Mammary epithelial cell (primary cell): Measurements from ENCODE around the gene POLR2C.

Source experiments
- EZH2 ChIP-seq: IDR thresholded peaks from 2 replicates; pipeline ENCODE4 v1.6.1; 2012; ENCODE audit warnings: low read length, inconsistent platforms, borderline replicate concordance
- TF ChIP-seq, protein P1 (sequence below), 2 donors: IDR thresholded peaks in 1 of 2; conservative IDR thresholded peaks in 1 of 2; 2 replicates each; pipeline ENCODE4 v1.5.1; 2011 to 2012; ENCODE audit warnings: inconsistent platforms in 2 of 2, low read length in 2 of 2, mild to moderate bottlenecking in 2 of 2, control low read depth in 1 of 2, low read depth in 1 of 2; ENCODE audit not compliant: insufficient read depth in 1 of 2; ENCODE audit errors: extremely low read depth in 1 of 2

DNA sequence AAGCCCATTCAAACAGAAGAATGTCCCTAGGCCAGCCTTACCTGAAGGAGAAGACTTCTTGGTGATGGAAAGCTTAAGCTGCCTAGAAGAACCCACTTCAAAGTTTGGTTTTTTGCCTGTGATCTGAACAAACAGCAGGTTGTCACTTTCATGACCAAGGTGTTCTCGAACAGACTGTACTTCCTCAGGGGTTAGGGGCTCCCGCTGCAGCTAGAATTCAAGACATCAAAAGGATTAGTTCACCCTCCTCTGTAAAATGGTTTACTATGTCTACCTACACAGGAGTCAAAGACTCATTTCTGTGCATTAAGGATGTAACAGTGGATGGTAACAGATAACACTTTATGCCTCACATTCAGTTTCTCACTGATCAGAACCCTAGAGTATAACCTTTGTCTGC is 28.5 kb upstream of the POLR2C start:
- TF ChIP-seq, protein P1, sequence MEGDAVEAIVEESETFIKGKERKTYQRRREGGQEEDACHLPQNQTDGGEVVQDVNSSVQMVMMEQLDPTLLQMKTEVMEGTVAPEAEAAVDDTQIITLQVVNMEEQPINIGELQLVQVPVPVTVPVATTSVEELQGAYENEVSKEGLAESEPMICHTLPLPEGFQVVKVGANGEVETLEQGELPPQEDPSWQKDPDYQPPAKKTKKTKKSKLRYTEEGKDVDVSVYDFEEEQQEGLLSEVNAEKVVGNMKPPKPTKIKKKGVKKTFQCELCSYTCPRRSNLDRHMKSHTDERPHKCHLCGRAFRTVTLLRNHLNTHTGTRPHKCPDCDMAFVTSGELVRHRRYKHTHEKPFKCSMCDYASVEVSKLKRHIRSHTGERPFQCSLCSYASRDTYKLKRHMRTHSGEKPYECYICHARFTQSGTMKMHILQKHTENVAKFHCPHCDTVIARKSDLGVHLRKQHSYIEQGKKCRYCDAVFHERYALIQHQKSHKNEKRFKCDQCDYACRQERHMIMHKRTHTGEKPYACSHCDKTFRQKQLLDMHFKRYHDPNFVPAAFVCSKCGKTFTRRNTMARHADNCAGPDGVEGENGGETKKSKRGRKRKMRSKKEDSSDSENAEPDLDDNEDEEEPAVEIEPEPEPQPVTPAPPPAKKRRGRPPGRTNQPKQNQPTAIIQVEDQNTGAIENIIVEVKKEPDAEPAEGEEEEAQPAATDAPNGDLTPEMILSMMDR (conservative IDR thresholded peaks at IDR 0.05 in 1 of 2, IDR thresholded peaks at IDR 0.05 in 1 of 2; ENCODE audit: extremely low read depth in 1 of 2, insufficient read depth in 1 of 2, low read depth in 1 of 2, low read length in 2 of 2), result no peak
- no peak for TF ChIP-seq EZH2
